ENCODE measurements around the gene PACC1.

The PACC1 gene

DNA sequence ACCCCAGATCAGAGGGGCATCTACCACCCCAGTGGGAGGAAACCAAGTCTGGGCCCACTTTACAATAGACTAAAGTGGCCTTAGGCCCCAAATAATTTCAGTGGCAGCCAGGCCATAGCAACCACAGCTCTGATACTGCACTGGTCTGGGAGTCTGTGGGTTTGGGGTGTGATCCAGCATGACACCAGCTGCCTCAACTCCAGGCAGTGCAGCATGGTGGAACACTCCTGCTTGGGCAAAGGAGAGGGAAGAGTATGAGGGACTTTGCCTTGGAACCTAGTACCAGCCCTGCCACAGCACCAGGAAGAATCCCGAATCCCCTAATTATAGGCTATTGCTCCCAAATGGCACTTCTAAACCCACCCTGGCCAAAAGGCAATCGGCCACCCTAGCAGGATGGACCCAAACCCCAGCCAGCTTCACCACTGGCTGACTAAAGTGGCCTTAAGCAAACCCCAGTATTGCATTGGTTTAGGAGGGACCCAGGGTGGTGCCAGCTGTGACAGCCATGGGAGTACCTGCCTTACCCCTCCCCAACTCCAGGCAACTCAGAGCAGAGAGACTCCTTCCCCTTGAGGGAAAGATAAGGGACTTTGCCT lies 47.1 kb downstream of the PACC1 start:
- Histone ChIP-seq H3K27me3 (ENCODE audit: insufficient read depth, poor library complexity, severe bottlenecking) (no peaks in the 10 kb centered on the region), H3K27ac (replicated peaks) (no peak overlapping the region), H3K4me3 (replicated peaks; ENCODE audit: insufficient read depth, low read length) (no peak overlapping the region)
- no peak for TF ChIP-seq CTCF (IDR thresholded peaks at IDR 0.05; ENCODE audit: insufficient read depth, low read length)
- DNase-seq (ENCODE audit: low read depth in 1 of 2, low spot score in 1 of 2): no peak

- no peak overlapping the region for H3K27ac ChIP-seq (replicated peaks)
- H3K4me3 ChIP-seq (replicated peaks; ENCODE audit: insufficient read depth, low read length): no peak overlapping the region
- H3K27me3 ChIP-seq (ENCODE audit: insufficient read depth, poor library complexity, severe bottlenecking): no peaks in the 10 kb centered on the region
- TF ChIP-seq GABPA (IDR thresholded peaks at IDR 0.05; ENCODE audit: low read depth): no peak
- TF ChIP-seq, protein P1, sequence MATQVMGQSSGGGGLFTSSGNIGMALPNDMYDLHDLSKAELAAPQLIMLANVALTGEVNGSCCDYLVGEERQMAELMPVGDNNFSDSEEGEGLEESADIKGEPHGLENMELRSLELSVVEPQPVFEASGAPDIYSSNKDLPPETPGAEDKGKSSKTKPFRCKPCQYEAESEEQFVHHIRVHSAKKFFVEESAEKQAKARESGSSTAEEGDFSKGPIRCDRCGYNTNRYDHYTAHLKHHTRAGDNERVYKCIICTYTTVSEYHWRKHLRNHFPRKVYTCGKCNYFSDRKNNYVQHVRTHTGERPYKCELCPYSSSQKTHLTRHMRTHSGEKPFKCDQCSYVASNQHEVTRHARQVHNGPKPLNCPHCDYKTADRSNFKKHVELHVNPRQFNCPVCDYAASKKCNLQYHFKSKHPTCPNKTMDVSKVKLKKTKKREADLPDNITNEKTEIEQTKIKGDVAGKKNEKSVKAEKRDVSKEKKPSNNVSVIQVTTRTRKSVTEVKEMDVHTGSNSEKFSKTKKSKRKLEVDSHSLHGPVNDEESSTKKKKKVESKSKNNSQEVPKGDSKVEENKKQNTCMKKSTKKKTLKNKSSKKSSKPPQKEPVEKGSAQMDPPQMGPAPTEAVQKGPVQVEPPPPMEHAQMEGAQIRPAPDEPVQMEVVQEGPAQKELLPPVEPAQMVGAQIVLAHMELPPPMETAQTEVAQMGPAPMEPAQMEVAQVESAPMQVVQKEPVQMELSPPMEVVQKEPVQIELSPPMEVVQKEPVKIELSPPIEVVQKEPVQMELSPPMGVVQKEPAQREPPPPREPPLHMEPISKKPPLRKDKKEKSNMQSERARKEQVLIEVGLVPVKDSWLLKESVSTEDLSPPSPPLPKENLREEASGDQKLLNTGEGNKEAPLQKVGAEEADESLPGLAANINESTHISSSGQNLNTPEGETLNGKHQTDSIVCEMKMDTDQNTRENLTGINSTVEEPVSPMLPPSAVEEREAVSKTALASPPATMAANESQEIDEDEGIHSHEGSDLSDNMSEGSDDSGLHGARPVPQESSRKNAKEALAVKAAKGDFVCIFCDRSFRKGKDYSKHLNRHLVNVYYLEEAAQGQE (IDR thresholded peaks at IDR 0.05; ENCODE audit: insufficient replicate concordance, low read depth): no peak
- TF ChIP-seq SPI1 (IDR thresholded peaks at IDR 0.05; ENCODE audit: borderline replicate concordance, low read depth): no peak
- no peak for TF ChIP-seq CTCF (IDR thresholded peaks at IDR 0.05; ENCODE audit: insufficient read depth, low read length)
- TF ChIP-seq POLR2AphosphoS5 (IDR thresholded peaks at IDR 0.05; ENCODE audit: low read depth): no peak
- no peak for DNase-seq (ENCODE audit: low read depth in 1 of 2, low spot score in 1 of 2)
These were observed 47.8 kb downstream of the PACC1 start for GRCh38 chr1:212366901-212367300.

DNA sequence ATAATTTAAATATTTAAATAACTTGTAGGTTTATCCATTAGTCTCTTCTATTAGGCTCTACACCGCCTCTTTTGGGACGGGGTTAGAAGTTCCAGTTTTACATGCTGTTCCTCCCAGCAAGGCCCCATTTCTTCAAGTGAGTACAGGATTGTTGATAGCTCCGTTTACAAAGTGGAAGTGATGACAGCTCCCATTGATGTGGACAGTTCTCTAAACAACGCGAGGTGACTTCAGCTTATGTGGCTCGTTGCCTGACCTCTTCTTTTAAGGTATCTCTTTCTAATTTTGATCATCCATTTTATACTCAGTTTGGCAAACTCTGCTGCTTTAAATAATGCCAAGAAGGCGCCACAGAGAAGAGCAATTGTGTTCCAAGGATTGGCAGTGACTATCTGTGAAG lies 49.7 kb downstream of the PACC1 start:
- Histone ChIP-seq H3K27me3 (ENCODE audit: insufficient read depth, poor library complexity, severe bottlenecking) (no peaks in the 10 kb centered on the region), H3K27ac (replicated peaks) (no peak overlapping the region), H3K4me3 (replicated peaks; ENCODE audit: insufficient read depth, low read length) (no peak overlapping the region)
- DNase-seq (ENCODE audit: low read depth in 1 of 2, low spot score in 1 of 2): no peak
- no peak for TF ChIP-seq POLR2AphosphoS5 (IDR thresholded peaks at IDR 0.05; ENCODE audit: low read depth)
- no peak for TF ChIP-seq SPI1 (IDR thresholded peaks at IDR 0.05; ENCODE audit: borderline replicate concordance, low read depth)
- TF ChIP-seq, protein P1 (IDR thresholded peaks at IDR 0.05; ENCODE audit: insufficient replicate concordance, low read depth): no peak
- no peak for TF ChIP-seq CTCF (IDR thresholded peaks at IDR 0.05; ENCODE audit: insufficient read depth, low read length)
- no peak for TF ChIP-seq GABPA (IDR thresholded peaks at IDR 0.05; ENCODE audit: low read depth)
